NCI-H1694 (cell line): ENCODE measurements around the gene C11orf21.
"Not testable (repeated sequence)": the region's sequence is repeated elsewhere in the genome, so short reads cannot be mapped to it uniquely, and the experiment has no call there.

Source experiments
- DNase-seq: peaks from one replicate; lab custom pipeline; 2025; lab: John Stamatoyannopoulos, UW

The C11orf21 gene

GRCh38 chr11:2301631-2302305, at the start of gene C11orf21, which contains the start of gene TSPAN32:
Gene C11orf21, minus strand, starts transcription at chr11:2301918. Its CDS starts 110 bp downstream, at chr11:2301808.
Gene TSPAN32, plus strand, starts transcription at chr11:2302013. Its CDS starts 137 bp downstream, at chr11:2302150.
- no peak for DNase-seq

- DNase-seq = no peak
Observed at GRCh38 chr11:2348986-2349385, 47.3 kb upstream of the C11orf21 start.

- no peak for DNase-seq
Observed at GRCh38 chr11:2347308-2347830, 45.7 kb upstream of the C11orf21 start.

GRCh38 chr11:2346586-2347307, 45.0 kb upstream of the C11orf21 start:
- no peak for DNase-seq

- no peak for DNase-seq
Observed at GRCh38 chr11:2346014-2346413, 44.3 kb upstream of the C11orf21 start.

GRCh38 chr11:2345050-2345449, 43.3 kb upstream of the C11orf21 start:
- DNase-seq = no peak

- no peak for DNase-seq
Observed at GRCh38 chr11:2343502-2343901, 41.8 kb upstream of the C11orf21 start.

GRCh38 chr11:2342981-2343380, 41.3 kb upstream of the C11orf21 start:
- no peak for DNase-seq

- no peak for DNase-seq
Observed at GRCh38 chr11:2342557-2342956, 40.8 kb upstream of the C11orf21 start.

GRCh38 chr11:2338760-2339159, 37.0 kb upstream of the C11orf21 start:
- DNase-seq = not testable (repeated sequence)

- DNase-seq = not testable (repeated sequence)
Observed at GRCh38 chr11:2335286-2335685, 33.6 kb upstream of the C11orf21 start.

- not testable (repeated sequence) for DNase-seq
Observed at GRCh38 chr11:2333486-2334205, 31.9 kb upstream of the C11orf21 start.

GRCh38 chr11:2332569-2332968, 30.9 kb upstream of the C11orf21 start:
- DNase-seq = not testable (repeated sequence)

- DNase-seq = no peak
Observed at GRCh38 chr11:2331404-2331803, 29.7 kb upstream of the C11orf21 start.

GRCh38 chr11:2330696-2331095, 29.0 kb upstream of the C11orf21 start:
- DNase-seq = no peak

- no peak for DNase-seq
Observed at GRCh38 chr11:2329551-2329950, 27.8 kb upstream of the C11orf21 start.

GRCh38 chr11:2328656-2329354, 27.1 kb upstream of the C11orf21 start:
- DNase-seq = no peak

GRCh38 chr11:2328021-2328420, 26.3 kb upstream of the C11orf21 start:
- DNase-seq = no peak

- no peak for DNase-seq
Observed at GRCh38 chr11:2327032-2327431, 25.3 kb upstream of the C11orf21 start.

GRCh38 chr11:2325719-2326118, 24.0 kb upstream of the C11orf21 start:
- DNase-seq = no peak

- no peak for DNase-seq
Observed at GRCh38 chr11:2325123-2325522, 23.4 kb upstream of the C11orf21 start.

GRCh38 chr11:2321311-2321683, 19.6 kb upstream of the C11orf21 start:
- DNase-seq = no peak
